ENCODE measurements around the gene NTN3.
A peak's percentile ranks its signal among the peaks of the same experiment; 100 is the strongest.

NTN3 gene

GRCh38 chr16:2465653-2466415, 5.3 kb upstream of the NTN3 start:
- DNase-seq (no peak), ATAC-seq (ENCODE audit: insufficient read depth, low read depth) (no peak; the same call in 2 of the 3 replicates)
- no peak for TF ChIP-seq EZH2 (IDR thresholded peaks at IDR 0.05; ENCODE audit: borderline replicate concordance, low read depth, low read length, severe bottlenecking)
- peak; percentile 48 for TF ChIP-seq CTCF (IDR thresholded peaks at IDR 0.05; ENCODE audit: borderline replicate concordance, extremely low read depth, low read length, poor library complexity, severe bottlenecking)
- no peak overlapping the region for H3K27ac ChIP-seq (ENCODE audit: low read length)
- no peaks in the 10 kb centered on the region for H3K9me3 ChIP-seq (ENCODE audit: insufficient read depth, low read length, severe bottlenecking)
- H3K4me1 ChIP-seq (ENCODE audit: insufficient read depth, low read length), result peaks cover 55% of the 10 kb centered on the region
- no peak overlapping the region for H3K4me3 ChIP-seq (ENCODE audit: low read depth in 1 of 2, low read length in 2 of 2)
- H2AFZ ChIP-seq (ENCODE audit: low read depth, low read length), result no peak overlapping the region
- H3K36me3 ChIP-seq (ENCODE audit: insufficient read depth, low read length), result peaks cover 25% of the 10 kb centered on the region
- peaks cover 14% of the 10 kb centered on the region for H3K79me2 ChIP-seq (ENCODE audit: insufficient read depth, low read length)
- H3K9ac ChIP-seq (ENCODE audit: low read depth, low read length), result no peak overlapping the region
- H3K4me2 ChIP-seq (ENCODE audit: insufficient read depth, low read length), result no peak overlapping the region
- peaks cover 46% of the 10 kb centered on the region for H4K20me1 ChIP-seq (ENCODE audit: insufficient read depth, low read length)
- peaks cover 27% of the 10 kb centered on the region for H3K27me3 ChIP-seq (ENCODE audit: insufficient read depth, low read length, poor library complexity)

- Histone ChIP-seq H3K36me3 (ENCODE audit: insufficient read depth, low read length) (peaks cover 14% of the 10 kb centered on the region), H3K4me1 (ENCODE audit: insufficient read depth, low read length) (peaks cover 55% of the 10 kb centered on the region), H3K27me3 (ENCODE audit: insufficient read depth, low read length, poor library complexity) (peaks cover 35% of the 10 kb centered on the region), H3K4me2 (ENCODE audit: insufficient read depth, low read length) (no peak overlapping the region), H2AFZ (ENCODE audit: low read depth, low read length) (no peak overlapping the region), H4K20me1 (ENCODE audit: insufficient read depth, low read length) (peaks cover 41% of the 10 kb centered on the region), H3K4me3 (ENCODE audit: low read depth in 1 of 2, low read length in 2 of 2) (no peak overlapping the region), H3K9me3 (ENCODE audit: insufficient read depth, low read length, severe bottlenecking) (no peaks in the 10 kb centered on the region), H3K79me2 (ENCODE audit: insufficient read depth, low read length) (peaks cover 4% of the 10 kb centered on the region; the same call in 1 of the 2 replicates), H3K27ac (ENCODE audit: low read length) (no peak overlapping the region), H3K9ac (ENCODE audit: low read depth, low read length) (no peak overlapping the region)
- TF ChIP-seq EZH2 (IDR thresholded peaks at IDR 0.05; ENCODE audit: borderline replicate concordance, low read depth, low read length, severe bottlenecking), result no peak
- TF ChIP-seq CTCF (IDR thresholded peaks at IDR 0.05; ENCODE audit: borderline replicate concordance, extremely low read depth, low read length, poor library complexity, severe bottlenecking), result no peak
- DNase-seq, result peak; percentile 37
- no peak for ATAC-seq (ENCODE audit: insufficient read depth, low read depth)
These were observed 4.2 kb upstream of the NTN3 start for GRCh38 chr16:2466667-2467527.

GRCh38 chr16:2467528-2468232, 3.4 kb upstream of the NTN3 start:
- no peak for TF ChIP-seq CTCF (IDR thresholded peaks at IDR 0.05; ENCODE audit: borderline replicate concordance, extremely low read depth, low read length, poor library complexity, severe bottlenecking)
- TF ChIP-seq EZH2 (IDR thresholded peaks at IDR 0.05; ENCODE audit: borderline replicate concordance, low read depth, low read length, severe bottlenecking), result no peak
- Histone ChIP-seq H3K27ac (ENCODE audit: low read length) (no peak overlapping the region), H3K4me2 (ENCODE audit: insufficient read depth, low read length) (peak overlapping the region; percentile 36; the same call in 1 of the 2 replicates), H3K36me3 (ENCODE audit: insufficient read depth, low read length) (peaks cover 6% of the 10 kb centered on the region), H3K4me3 (ENCODE audit: low read depth in 1 of 2, low read length in 2 of 2) (no peak overlapping the region), H2AFZ (ENCODE audit: low read depth, low read length) (no peak overlapping the region), H3K27me3 (ENCODE audit: insufficient read depth, low read length, poor library complexity) (peaks cover 41% of the 10 kb centered on the region), H3K9ac (ENCODE audit: low read depth, low read length) (no peak overlapping the region), H4K20me1 (ENCODE audit: insufficient read depth, low read length) (peaks cover 45% of the 10 kb centered on the region), H3K9me3 (ENCODE audit: insufficient read depth, low read length, severe bottlenecking) (no peaks in the 10 kb centered on the region), H3K79me2 (ENCODE audit: insufficient read depth, low read length) (no peaks in the 10 kb centered on the region), H3K4me1 (ENCODE audit: insufficient read depth, low read length) (peaks cover 55% of the 10 kb centered on the region)
- no peak for DNase-seq
- ATAC-seq (ENCODE audit: insufficient read depth, low read depth), result no peak
